GM10847 (cell line): ENCODE results near the gene USO1.
A peak's percentile ranks its signal among the peaks of the same experiment; 100 is the strongest.

ENCODE experiments used
- POLR2A ChIP-seq: IDR thresholded peaks from 2 replicates; pipeline ENCODE4 v1.6.1; 2011; ENCODE audit not compliant: insufficient read length; ENCODE audit errors: extremely low read depth

USO1 gene, protein sequence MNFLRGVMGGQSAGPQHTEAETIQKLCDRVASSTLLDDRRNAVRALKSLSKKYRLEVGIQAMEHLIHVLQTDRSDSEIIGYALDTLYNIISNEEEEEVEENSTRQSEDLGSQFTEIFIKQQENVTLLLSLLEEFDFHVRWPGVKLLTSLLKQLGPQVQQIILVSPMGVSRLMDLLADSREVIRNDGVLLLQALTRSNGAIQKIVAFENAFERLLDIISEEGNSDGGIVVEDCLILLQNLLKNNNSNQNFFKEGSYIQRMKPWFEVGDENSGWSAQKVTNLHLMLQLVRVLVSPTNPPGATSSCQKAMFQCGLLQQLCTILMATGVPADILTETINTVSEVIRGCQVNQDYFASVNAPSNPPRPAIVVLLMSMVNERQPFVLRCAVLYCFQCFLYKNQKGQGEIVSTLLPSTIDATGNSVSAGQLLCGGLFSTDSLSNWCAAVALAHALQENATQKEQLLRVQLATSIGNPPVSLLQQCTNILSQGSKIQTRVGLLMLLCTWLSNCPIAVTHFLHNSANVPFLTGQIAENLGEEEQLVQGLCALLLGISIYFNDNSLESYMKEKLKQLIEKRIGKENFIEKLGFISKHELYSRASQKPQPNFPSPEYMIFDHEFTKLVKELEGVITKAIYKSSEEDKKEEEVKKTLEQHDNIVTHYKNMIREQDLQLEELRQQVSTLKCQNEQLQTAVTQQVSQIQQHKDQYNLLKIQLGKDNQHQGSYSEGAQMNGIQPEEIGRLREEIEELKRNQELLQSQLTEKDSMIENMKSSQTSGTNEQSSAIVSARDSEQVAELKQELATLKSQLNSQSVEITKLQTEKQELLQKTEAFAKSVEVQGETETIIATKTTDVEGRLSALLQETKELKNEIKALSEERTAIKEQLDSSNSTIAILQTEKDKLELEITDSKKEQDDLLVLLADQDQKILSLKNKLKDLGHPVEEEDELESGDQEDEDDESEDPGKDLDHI

DNA sequence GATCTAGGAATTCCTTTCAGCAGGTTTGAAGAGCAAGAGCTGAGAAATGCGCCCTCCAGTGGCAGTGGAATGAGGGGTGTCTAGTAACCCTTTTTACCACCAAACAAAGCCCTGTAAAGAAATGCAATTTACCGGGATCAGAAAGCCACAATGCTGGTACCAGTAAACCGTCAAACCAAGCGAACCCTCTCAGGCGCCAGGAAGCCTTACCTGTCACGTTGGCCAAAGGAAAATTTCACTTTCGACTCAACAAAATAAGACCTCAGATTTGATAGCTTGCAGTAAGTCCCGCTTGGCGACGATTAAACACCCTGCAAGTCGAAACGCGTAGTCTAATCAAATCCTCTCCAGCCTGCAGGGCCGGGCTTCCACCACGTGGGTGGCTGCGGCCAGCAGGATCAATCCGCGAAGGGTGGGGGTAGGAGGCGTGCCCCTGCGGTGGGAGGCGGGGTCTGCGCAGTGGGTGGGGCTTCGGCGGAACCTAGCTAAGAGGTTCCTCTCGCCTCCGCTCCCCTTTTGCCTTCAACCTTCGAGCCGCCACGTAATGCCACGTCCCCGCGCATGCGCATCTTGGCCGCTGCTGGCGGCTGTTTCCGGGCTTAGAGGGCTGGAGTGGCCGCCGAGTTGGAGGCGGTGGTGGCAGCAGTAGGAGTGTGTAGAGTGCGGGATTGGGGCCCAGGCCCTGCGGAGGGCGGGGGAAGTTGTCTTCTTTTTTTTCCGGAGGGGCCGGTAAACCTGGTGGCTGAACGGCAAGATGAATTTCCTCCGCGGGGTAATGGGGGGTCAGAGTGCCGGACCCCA lies at the start of gene USO1:
Gene USO1 (plus strand): TSS at position 512 of the 801 bp plus-strand sequence. CDS start 243 bp downstream, at position 755.
- peak; percentile 95 for TF ChIP-seq POLR2A

DNA sequence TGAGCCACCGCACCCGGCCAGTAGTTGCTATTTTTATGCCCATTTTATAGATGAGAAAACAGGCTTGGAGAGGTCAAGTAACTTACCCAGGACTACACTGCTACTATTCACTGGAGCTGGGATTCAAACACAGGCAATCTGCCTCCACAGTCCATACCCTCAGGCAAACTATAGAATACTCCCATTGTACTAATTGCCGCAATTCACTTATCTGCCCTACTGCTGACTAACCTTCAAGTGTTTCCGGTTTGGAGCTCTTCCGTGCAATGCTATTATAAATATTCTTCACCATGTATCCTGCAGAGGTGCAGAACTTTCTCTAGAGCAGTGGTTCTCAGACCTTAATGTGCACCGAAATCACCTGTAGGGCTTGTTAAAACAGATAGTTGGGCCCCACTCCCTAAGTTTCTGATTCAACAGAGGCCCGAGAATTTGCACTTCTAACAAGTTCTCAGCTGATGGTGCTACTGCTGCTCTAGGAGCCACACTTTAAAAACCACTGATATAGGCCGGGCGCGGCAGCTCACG lies 49.3 kb upstream of the USO1 start:
- TF ChIP-seq POLR2A: no peak

DNA sequence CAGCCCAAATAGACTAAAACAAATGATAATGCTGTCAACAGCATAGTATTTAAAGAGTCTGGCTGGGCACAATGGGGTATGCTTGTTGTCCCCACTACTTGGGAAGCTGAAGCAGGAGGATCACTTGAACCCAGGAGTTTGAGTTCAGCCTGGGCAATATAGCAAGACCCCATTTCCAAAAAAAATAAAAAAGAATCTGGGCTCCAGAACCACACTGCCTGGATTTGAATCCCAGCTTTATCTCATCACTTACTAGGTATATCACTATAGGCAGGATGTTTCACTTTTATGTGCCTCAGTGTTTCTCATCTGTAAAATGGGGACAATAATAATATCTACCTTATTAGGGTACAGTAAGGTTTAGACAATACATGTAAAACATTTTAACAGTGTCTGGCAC lies 45.9 kb upstream of the USO1 start:
- TF ChIP-seq POLR2A: no peak

DNA sequence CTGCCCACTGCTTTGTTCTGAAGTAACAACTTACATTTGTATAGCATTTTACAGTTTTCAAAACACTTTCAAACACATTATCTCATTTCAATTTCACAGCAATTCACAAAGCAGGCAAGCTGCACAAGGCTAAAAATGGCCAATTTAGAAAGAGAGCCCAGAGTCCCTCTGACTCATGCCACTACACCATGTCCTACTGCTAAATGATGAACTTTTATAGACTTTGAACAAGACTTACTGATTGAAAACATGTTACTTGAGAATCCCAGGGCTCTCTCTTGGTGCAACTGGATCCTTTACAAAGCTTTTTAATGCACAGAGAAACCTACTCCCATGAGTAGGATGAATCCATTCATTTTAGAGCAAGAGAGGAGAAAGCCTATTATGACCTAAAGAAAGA lies 45.4 kb upstream of the USO1 start:
- no peak for TF ChIP-seq POLR2A

DNA sequence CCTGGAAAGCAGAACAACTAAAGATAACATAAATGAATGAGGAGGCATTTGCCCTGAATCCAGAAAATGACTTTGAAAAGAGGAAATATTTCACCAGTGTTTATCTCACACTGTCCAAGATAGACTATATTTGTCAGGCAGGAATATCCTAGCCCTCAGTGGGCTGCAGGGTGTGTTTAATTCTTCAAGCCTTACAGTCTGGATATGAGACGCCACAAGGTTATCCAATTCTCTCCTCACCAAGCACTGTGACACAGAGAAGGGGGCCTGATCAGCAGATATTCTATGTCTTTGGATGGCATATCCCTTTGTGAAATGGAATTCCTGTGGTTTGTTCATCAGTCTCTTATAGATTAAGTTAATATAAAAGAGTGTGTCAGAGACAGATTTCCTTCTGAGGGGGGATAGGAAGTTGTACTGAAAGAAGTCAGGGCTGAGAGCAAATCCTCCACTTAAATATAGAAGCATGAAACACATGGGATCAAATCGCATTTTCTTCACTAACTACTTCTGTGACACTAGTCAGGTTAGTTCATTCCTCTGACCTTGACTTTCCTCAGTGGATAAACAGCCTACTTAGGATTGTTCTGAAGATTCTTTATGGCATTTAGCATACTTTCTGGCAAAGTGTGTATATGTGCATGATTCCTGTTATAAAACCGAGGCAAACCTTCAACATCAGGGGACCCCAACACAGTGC lies 44.4 kb upstream of the USO1 start:
- no peak for TF ChIP-seq POLR2A

DNA sequence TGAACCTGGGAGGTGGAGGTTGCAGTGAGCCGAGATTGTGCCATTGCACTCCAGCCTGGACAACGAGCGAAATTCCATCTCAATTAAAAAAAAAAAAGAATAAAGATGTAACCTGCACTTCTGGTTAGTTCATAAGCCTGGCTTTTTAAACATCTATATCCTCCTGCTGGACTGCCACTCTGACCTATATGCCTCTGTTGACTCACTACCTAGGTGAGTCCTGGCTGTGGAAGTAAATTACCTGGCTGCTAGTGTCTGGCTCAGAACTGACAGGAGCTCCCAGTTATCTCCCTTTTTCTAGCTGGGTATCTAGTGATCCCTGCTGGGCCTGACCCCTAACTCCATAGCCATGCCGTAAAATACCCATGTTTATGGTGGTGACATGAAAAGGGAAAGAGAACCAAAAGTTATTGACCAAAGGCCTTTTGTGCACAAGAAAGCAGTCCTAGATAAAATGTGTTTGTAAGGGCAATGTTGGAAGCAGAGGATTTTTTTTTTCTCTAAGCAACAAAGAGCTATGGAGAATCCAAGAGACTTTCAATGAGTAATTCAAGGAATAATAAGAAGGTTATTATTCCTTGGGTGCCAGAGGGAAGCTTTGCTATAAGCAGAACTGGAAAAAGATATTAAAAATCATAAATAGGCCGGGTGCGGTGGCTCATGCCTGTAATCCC lies 40.8 kb upstream of the USO1 start:
- TF ChIP-seq POLR2A: no peak

DNA sequence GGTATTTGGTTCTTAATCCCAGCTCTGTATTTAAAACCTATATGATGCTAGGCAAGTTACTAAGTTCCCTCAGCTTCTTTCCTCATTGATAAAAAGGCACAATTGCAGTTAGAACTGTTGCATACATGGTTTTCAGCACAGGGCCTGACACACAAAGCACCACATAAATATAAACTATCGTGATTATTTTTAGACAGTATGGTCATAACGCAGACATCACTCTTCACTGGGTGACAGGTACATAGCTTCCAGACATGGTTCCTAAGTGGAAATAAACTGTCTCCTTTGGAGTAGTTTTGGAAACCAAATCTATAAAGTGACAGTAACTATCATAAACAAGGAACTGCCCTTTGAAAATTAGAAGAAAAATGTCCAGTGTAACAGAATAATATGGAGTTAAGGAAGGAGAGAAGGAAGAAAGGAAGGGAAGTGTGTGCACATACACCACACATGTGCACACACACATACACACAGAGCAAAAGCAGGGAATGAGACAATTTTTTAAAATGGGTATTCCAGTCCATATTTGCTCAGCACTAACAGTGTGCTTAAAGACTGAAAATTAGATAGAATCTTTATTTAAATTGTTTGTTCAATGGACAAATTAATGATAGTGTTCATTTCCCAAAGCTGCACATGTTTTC lies 38.7 kb upstream of the USO1 start:
- TF ChIP-seq POLR2A: no peak

DNA sequence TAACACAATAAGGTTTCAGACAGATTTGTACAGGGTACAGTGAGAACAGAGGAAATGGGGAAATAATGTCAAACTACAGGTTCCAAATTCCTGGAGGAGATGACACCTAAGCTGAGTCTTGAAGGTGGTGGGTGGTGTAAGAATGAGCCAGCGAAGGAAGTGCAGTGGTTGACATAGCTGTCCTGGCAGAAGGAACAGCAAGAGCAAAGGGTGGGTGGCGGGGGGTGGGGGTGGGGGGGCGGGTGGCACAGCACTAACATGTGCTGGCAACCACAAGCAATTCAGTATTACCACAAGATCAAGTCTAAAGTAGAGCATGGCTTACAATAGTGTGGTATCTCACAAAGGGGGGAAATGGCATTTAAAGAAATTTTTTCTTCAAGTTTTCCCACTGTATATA lies 38.0 kb upstream of the USO1 start:
- TF ChIP-seq POLR2A: no peak

DNA sequence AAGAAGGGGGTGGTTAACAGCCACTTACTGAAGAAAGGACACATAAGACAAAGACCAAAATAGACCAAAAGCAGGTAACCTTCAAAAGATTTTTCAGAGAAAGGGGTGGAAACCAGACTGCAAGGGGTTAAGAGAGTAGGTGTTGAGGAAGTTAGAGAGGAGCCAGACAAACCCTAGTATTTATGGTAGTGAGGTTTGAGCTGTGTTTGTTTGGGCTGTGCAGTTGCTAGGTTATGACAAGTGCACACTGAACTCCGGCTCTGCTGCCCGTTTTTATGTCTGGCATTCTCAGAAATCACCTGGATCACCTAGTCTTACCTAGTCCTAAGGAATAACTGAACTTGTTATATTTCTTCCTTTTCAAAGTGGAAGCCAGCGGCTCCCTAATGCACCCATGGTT lies 28.3 kb upstream of the USO1 start:
- no peak for TF ChIP-seq POLR2A

DNA sequence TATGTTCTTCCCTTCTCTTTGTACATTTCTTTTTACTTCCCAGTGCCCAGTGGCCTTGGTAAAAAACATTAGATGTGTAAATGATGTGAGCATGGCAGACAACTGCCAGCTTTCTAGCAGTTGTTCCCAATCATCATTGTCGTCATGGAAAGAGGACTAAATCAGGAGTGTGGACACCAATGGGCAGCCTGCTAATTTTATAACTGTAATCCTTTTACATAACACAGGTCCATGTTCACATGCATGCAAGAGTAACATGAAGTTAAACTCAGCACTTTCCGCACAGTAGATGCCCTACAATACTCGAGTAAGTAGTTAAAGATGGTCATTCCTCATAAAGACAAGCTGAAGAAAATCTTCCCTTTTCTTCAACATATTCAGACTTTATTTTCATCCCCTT lies 27.8 kb upstream of the USO1 start:
- no peak for TF ChIP-seq POLR2A

DNA sequence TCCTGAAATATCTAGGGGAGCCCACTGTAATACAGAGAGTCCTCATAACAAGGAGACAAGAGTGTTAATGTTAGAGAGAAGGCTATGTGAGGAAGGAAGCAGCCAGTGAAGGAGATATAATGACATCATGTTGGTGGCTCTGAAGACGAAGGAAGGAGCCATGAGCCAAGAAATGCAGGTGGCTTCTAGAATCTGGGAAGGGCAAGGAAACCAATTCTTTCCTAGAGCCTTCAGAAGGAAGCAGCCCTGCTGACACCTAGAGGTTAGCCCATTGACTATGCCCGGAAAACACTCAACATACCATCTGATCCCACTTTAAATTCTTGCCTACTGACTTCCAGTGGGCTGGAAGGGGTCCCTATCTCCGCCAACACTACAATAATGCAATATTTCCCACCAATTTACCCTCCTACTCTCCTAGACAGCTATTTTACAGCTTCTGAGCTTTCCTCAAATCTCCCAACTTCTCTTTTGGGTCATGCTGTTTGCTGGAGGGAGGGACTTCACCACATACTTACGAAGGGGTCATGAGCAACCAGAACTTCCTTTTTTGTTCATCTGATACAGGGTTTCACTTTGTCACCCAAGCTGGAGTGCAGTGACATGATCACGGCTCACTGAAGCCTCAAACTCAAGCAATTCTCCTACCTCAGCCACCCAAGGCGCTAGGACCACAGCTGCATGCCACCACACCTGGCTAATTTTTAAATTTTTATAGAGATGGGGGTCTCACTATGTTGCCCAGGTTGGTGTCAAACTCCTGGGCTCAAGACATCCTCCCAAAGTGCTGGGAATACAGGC lies 26.0 kb upstream of the USO1 start:
- TF ChIP-seq POLR2A: no peak

DNA sequence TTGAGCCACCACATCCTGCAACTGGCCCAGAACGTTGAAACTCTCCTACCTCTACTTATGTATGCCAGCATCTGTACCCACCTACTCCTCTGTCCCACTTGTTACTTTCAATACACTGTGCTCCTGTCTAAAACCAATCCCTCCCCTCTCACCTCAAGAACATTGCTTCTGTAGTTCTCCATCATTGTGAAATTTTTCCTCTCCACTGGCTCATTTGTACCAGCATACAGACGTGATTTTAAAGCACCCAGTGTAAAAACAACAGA lies 25.5 kb upstream of the USO1 start:
- no peak for TF ChIP-seq POLR2A

DNA sequence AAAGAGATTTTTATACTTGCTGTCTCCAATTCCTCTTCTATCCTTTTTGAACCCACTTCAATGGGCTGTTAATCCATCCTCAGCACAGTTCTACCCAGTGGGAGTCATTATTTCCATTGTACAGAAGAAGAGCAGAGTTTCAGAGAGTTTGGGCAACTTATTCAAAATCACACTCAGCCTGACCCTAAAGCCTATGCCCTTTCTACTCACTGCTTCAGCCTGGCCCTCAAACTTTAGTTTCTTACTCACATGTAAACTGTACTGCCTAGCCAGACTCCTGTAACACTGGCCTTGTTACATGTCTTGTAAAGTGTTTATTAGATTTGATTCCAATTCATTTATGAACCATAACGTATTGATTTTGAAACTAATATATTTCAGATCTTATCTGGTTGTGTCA lies 25.1 kb upstream of the USO1 start:
- TF ChIP-seq POLR2A: no peak
